BLaER1 treated with 17β-estradiol and CSF1 and Interleukin-3, amounts not matched to agents 10 nM and 100 nM (cell line): ENCODE measurements around the gene SNRNP25.

Experiments
- H3K27ac ChIP-seq, 11 experiments: shearing (Covaris generic); formaldehyde crosslinking; 2 replicates each; pipeline ENCODE4 v1.8.1; 2022
- H3K27me3 ChIP-seq, 11 experiments: shearing (Covaris generic); formaldehyde crosslinking; 2 replicates each; pipeline ENCODE4 v1.8.1; 2022
- H3K36me3 ChIP-seq, 11 experiments: shearing (Covaris generic); formaldehyde crosslinking; 2 replicates each; pipeline ENCODE4 v1.8.1; 2022
- H3K4me1 ChIP-seq, 10 experiments: shearing (Covaris generic); formaldehyde crosslinking; 2 replicates each; pipeline ENCODE4 v1.8.1; 2022
- H3K4me2 ChIP-seq, 11 experiments: shearing (Covaris generic); formaldehyde crosslinking; 2 replicates each; pipeline ENCODE4 v1.8.1; 2022
- H3K4me3 ChIP-seq, 10 experiments: shearing (Covaris generic); formaldehyde crosslinking; 2 replicates each; pipeline ENCODE4 v1.8.1; 2022
- H3K9ac ChIP-seq, 11 experiments: shearing (Covaris generic); formaldehyde crosslinking; 2 replicates each; pipeline ENCODE4 v1.8.1; 2022
- H3K9me3 ChIP-seq, 11 experiments: shearing (Covaris generic); formaldehyde crosslinking; replicated peaks in 1 of 11; 2 replicates each; pipeline ENCODE4 v1.8.1; 2022
- H4K20me1 ChIP-seq, 11 experiments: shearing (Covaris generic); formaldehyde crosslinking; 2 replicates each; pipeline ENCODE4 v1.8.1; 2022
- Cebpa-rat ChIP-seq, 11 experiments: shearing (Covaris generic); IDR thresholded peaks; 2 replicates each; pipeline ENCODE4 v1.8.1; 2022

Gene SNRNP25

DNA sequence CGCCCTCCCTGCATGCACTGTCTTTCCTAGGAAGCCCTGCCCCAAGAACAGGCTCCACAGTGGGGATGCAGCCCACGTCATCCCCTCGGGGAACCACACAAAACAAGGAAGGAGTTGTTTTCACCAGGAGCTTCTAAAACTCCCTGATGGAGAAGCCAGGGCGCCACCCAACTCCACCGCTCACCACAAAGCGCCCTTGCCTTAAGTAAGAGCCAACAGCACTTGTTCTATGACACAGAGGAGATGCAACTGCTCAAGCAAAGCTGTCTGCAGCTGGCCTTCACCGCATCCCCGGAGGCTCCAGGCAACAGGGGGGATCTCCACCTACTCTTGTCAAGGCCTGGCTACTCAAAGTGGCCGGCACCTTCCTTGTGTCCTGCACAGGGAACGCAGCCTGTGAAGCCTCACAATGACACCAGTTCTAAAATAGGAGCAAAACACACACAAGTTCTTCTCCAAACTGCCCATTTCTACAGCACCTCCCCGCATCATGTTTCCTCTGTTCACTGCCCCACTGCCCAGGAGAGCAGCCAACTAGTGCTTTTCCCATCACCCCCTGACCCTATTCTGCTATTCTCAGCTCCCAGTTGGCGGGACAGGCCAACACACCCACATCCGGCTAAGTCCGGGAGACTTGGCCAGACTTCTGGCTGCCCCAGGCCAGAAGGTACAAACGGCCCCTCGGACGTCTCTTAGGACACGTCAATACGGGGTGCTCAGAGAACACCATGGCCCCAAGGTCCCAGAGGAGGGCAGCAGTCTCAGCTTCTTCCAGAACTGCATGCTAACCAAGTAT, 48.6 kb downstream of the SNRNP25 start:
- H3K4me3 ChIP-seq: no peak overlapping the region
- no peak overlapping the region for H3K27ac ChIP-seq
- no peaks in the 10 kb centered on the region for H3K9me3 ChIP-seq
- H3K4me1 ChIP-seq: peaks cover 2 to 21% (median 7%) of the 10 kb centered on the region in 10 experiments; a peak in 16 of 20 replicates
- peaks cover 57 to 93% (median 80%) of the 10 kb centered on the region in 11 experiments for H3K36me3 ChIP-seq
- no peaks in the 10 kb centered on the region for H3K27me3 ChIP-seq
- H3K4me2 ChIP-seq: no peak overlapping the region
- no peak for TF ChIP-seq Cebpa-rat (IDR thresholded peaks at IDR 0.05)
- peak overlapping the region in 1 of 11 experiments; percentile 10; a peak in 1 of 22 replicates for H3K9ac ChIP-seq
- H4K20me1 ChIP-seq: peaks cover 3 to 69% (median 29%) of the 10 kb centered on the region in 11 experiments; a peak in 19 of 22 replicates

DNA sequence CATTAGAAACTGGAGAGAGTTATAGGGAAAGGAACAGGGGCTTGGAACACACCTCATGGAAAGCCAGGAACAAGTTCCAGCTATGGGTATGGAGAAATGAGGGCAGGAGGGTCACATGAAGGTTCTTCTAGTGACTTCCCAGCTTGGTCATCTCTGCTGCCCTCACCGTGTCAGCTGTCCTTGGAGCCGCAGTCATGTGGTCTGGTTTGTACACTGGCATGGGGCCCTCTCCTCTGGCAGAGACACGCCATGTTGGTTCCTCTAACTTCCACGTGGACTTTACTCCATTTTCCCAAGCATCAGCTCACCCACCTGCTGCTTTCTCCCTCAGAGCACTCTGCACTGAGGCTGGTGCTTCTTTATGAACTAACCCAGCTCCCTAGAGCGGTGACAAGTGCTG, 50.7 kb downstream of the SNRNP25 start:
- no peaks in the 10 kb centered on the region for H3K9me3 ChIP-seq
- H3K4me2 ChIP-seq: no peak overlapping the region
- no peak overlapping the region for H3K27ac ChIP-seq
- peaks cover 0 to 7% (median 0%) of the 10 kb centered on the region in 10 experiments; a peak in 2 of 20 replicates for H3K4me1 ChIP-seq
- H3K9ac ChIP-seq: peak overlapping the region in 1 of 11 experiments; percentile 10; a peak in 1 of 22 replicates
- H3K4me3 ChIP-seq: no peak overlapping the region
- peaks cover 0 to 58% (median 18%) of the 10 kb centered on the region in 11 experiments; a peak in 14 of 22 replicates for H4K20me1 ChIP-seq
- H3K27me3 ChIP-seq: no peaks in the 10 kb centered on the region
- H3K36me3 ChIP-seq: peaks cover 48 to 92% (median 77%) of the 10 kb centered on the region in 11 experiments
- TF ChIP-seq Cebpa-rat (IDR thresholded peaks at IDR 0.05): no peak

DNA sequence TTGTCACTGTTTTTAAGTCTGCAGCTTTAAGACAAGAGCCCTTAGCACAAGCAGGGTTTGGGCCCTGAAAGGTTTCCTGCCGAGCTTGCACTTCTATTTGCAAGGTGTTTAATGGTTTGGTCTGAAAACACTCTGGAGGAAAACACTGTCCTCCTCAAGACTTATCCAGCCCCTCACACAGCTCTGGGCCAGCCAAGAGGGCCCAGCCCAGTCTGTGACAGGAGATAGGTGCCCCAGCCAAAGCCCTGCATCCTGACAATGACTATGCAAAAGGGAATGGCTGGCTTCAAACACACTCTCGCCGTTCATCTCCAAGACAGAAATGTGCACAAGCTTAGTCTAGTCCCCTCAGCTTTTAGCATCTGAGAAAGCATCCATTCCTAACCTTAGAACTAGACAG, 51.3 kb downstream of the SNRNP25 start:
- Histone ChIP-seq H3K27ac (no peak overlapping the region), H3K9me3 (no peaks in the 10 kb centered on the region), H3K36me3 (peaks cover 53 to 92% (median 77%) of the 10 kb centered on the region in 11 experiments), H3K4me3 (no peak overlapping the region), H3K27me3 (no peaks in the 10 kb centered on the region), H4K20me1 (peaks cover 0 to 54% (median 17%) of the 10 kb centered on the region in 11 experiments; a peak in 14 of 22 replicates), H3K4me1 (peaks cover 0 to 7% (median 0%) of the 10 kb centered on the region in 10 experiments; a peak in 1 of 20 replicates), H3K4me2 (no peak overlapping the region), H3K9ac (peak overlapping the region in 1 of 11 experiments; percentile 10; a peak in 1 of 22 replicates)
- no peak for TF ChIP-seq Cebpa-rat (IDR thresholded peaks at IDR 0.05)

- Histone ChIP-seq H3K9ac (no peak overlapping the region), H3K4me1 (peaks cover 0 to 7% (median 0%) of the 10 kb centered on the region in 10 experiments; a peak in 1 of 20 replicates), H3K36me3 (peaks cover 59 to 93% (median 78%) of the 10 kb centered on the region in 11 experiments), H4K20me1 (peaks cover 0 to 49% (median 16%) of the 10 kb centered on the region in 11 experiments; a peak in 14 of 22 replicates), H3K27me3 (no peaks in the 10 kb centered on the region), H3K27ac (no peak overlapping the region), H3K4me3 (no peak overlapping the region), H3K9me3 (no peaks in the 10 kb centered on the region), H3K4me2 (no peak overlapping the region)
- TF ChIP-seq Cebpa-rat (IDR thresholded peaks at IDR 0.05): no peak
Measured at GRCh38 chr16:105521-105920, 51.9 kb downstream of the SNRNP25 start.

DNA sequence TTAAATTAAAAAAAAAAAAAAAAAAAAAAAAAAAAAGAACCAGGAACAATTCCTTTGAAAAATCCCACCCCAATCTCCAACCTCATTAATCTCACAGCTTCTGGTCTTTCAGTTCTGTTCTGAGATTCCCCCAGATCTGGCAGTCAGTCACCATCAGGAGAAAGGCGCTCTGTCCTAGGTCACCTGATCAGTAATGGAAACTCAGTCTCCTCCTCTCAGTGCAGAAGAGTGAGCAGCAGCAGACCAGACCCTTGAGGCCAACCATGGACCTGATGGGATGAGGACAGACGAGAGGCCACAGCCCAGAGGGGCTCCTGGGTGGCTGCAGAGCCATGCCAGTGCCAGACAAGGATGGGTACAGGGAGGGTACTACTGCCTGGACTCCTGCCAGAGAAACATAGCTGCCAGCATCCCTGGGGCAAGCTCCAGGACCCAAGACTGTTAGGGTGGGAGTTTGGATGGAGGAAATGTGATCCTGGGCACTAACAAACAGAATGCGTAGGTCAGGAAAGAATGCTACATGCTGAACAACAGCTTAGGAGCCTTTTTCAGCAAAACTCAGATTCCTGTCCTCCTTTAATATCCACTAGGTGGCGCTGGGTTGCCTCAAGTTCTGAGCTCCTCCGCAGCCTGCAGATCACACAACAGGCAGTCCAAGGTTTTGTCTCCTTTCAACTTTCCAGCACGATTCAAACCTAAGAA, 53.1 kb downstream of the SNRNP25 start:
- H4K20me1 ChIP-seq: peaks cover 0 to 39% (median 11%) of the 10 kb centered on the region in 11 experiments; a peak in 13 of 22 replicates
- no peak overlapping the region for H3K27ac ChIP-seq
- no peak overlapping the region for H3K4me3 ChIP-seq
- H3K4me2 ChIP-seq: no peak overlapping the region
- TF ChIP-seq Cebpa-rat (IDR thresholded peaks at IDR 0.05): no peak
- peaks cover 0 to 7% (median 0%) of the 10 kb centered on the region in 10 experiments; a peak in 1 of 20 replicates for H3K4me1 ChIP-seq
- H3K36me3 ChIP-seq: peaks cover 72 to 96% (median 87%) of the 10 kb centered on the region in 11 experiments
- H3K27me3 ChIP-seq: no peaks in the 10 kb centered on the region
- no peak overlapping the region for H3K9ac ChIP-seq
- H3K9me3 ChIP-seq: no peaks in the 10 kb centered on the region
